Endometrial microvascular endothelial cells (primary cell): ENCODE measurements around the gene SLC6A17. TPM values are rescaled to one million over a fixed set of nuclear protein-coding genes. Genes with fewer than 3 reads are reported as not detected.

Experiments
- in situ Hi-C: cut with HindIII; loops from 2 replicates; pipeline ENCODE4 v1.10.0; 2017; ENCODE audit warnings: low sequenced_read_pairs, low pct_unique_long_range_greater_than_20kb; ENCODE audit errors: inconsistent ontology term
- total RNA-seq: library from RNA; depleted of rRNA; stranded (reverse); fragments of >200 nt; gene quantifications from one replicate; pipeline ENCODE4 v1.2.3, GENCODE V29; 2015; ENCODE audit errors: inconsistent ontology term

The SLC6A17 gene
- total RNA-seq, 1 donor from 2014 or later = under 0.01 TPM

- in situ Hi-C loops = no loop called here
Measured at GRCh38 chr1:110229348-110230001, 79.2 kb downstream of the SLC6A17 start.

GRCh38 chr1:110230381-110231199 lies 80.3 kb downstream of the SLC6A17 start:
- in situ Hi-C loops = no loop called here

- in situ Hi-C loops = no loop called here
Measured at GRCh38 chr1:110233861-110234260, 83.6 kb downstream of the SLC6A17 start.

- in situ Hi-C loops = no loop called here
Measured at GRCh38 chr1:110234691-110235090, 84.4 kb downstream of the SLC6A17 start.

- in situ Hi-C loops = no loop called here
Measured at GRCh38 chr1:110235181-110235833, 85.0 kb downstream of the SLC6A17 start.

- in situ Hi-C loops = no loop called here
Measured at GRCh38 chr1:110235834-110236682, 85.8 kb downstream of the SLC6A17 start.

- in situ Hi-C loops = no loop called here
Measured at GRCh38 chr1:110237386-110238152, 87.3 kb downstream of the SLC6A17 start.

GRCh38 chr1:110239441-110240430 lies 89.4 kb downstream of the SLC6A17 start:
- in situ Hi-C loops = no loop called here

- in situ Hi-C loops = no loop called here
Measured at GRCh38 chr1:110240476-110241210, 90.3 kb downstream of the SLC6A17 start.

- in situ Hi-C loops = no loop called here
Measured at GRCh38 chr1:110241516-110241915, 91.2 kb downstream of the SLC6A17 start.

GRCh38 chr1:110242062-110242461 lies 91.8 kb downstream of the SLC6A17 start:
- in situ Hi-C loops = no loop called here

- in situ Hi-C loops = no loop called here
Measured at GRCh38 chr1:110242731-110243130, 92.4 kb downstream of the SLC6A17 start.

GRCh38 chr1:110243146-110243545 lies 92.9 kb downstream of the SLC6A17 start:
- in situ Hi-C loops = no loop called here

GRCh38 chr1:110243574-110243973 lies 93.3 kb downstream of the SLC6A17 start:
- in situ Hi-C loops = no loop called here

GRCh38 chr1:110245876-110246620 lies 95.8 kb downstream of the SLC6A17 start:
- in situ Hi-C loops = no loop called here

GRCh38 chr1:110248746-110249145 lies 98.5 kb downstream of the SLC6A17 start:
- in situ Hi-C loops = no loop called here
